PFSK-1 (cell line): ENCODE results near the gene ERC2.

ENCODE experiments used
- FOXP2 ChIP-seq: optimal IDR thresholded peaks from 2 replicates; pipeline ENCODE3; 2011; ENCODE audit warnings: borderline replicate concordance, control low read depth, inconsistent platforms; ENCODE audit not compliant: insufficient read depth; ENCODE audit errors: extremely low read length, extremely low read depth
- POLR2AphosphoS5 ChIP-seq: IDR thresholded peaks from 2 replicates; pipeline ENCODE4 v1.6.1; 2012; ENCODE audit warnings: low read depth, mild to moderate bottlenecking, control low read depth, low read length, moderate library complexity
- REST ChIP-seq, 2 experiments: IDR thresholded peaks; 2 replicates each; pipeline versions ENCODE4 v1.6.1 to v1.8.0; 2011 to 2012; ENCODE audit warnings: low read depth in 2 of 2, low read length in 2 of 2, control low read depth in 1 of 2, inconsistent platforms in 1 of 2, mild to moderate bottlenecking in 1 of 2, moderate library complexity in 1 of 2; ENCODE audit not compliant: insufficient read depth in 1 of 2
- SIN3A ChIP-seq: IDR thresholded peaks from 2 replicates; pipeline ENCODE4 v1.6.1; 2012; ENCODE audit warnings: mild to moderate bottlenecking, low read length, moderate library complexity, borderline replicate concordance; ENCODE audit not compliant: insufficient read depth
- TAF1 ChIP-seq: IDR thresholded peaks from 2 replicates; pipeline ENCODE4 v1.6.1; 2012; ENCODE audit warnings: low read length, control low read depth, borderline replicate concordance; ENCODE audit not compliant: insufficient read depth

The ERC2 gene

GRCh38 chr3:55875113-55875512 is 593.2 kb downstream of the ERC2 start:
- no peak for TF ChIP-seq TAF1

GRCh38 chr3:55873523-55874254 is 594.6 kb downstream of the ERC2 start:
- TF ChIP-seq POLR2AphosphoS5 (no peak), FOXP2 (no peak), REST (IDR thresholded peaks at IDR 0.05; ENCODE audit: insufficient read depth in 1 of 2, low read depth in 2 of 2, low read length in 2 of 2) (no peak), SIN3A (no peak), TAF1 (no peak)

- no peak for TF ChIP-seq SIN3A
- no peak for TF ChIP-seq TAF1
- TF ChIP-seq REST (IDR thresholded peaks at IDR 0.05; ENCODE audit: insufficient read depth in 1 of 2, low read depth in 2 of 2, low read length in 2 of 2), result no peak
- TF ChIP-seq POLR2AphosphoS5, result no peak
- TF ChIP-seq FOXP2, result no peak
Observed at GRCh38 chr3:55870594-55870993, 597.7 kb downstream of the ERC2 start.

- TF ChIP-seq TAF1, result no peak
- no peak for TF ChIP-seq FOXP2
- no peak for TF ChIP-seq REST (IDR thresholded peaks at IDR 0.05; ENCODE audit: insufficient read depth in 1 of 2, low read depth in 2 of 2, low read length in 2 of 2)
- TF ChIP-seq POLR2AphosphoS5, result no peak
- no peak for TF ChIP-seq SIN3A
Observed at GRCh38 chr3:55868347-55868746, 599.9 kb downstream of the ERC2 start.

- TF ChIP-seq POLR2AphosphoS5 (no peak), FOXP2 (no peak), TAF1 (no peak), REST (IDR thresholded peaks at IDR 0.05; ENCODE audit: insufficient read depth in 1 of 2, low read depth in 2 of 2, low read length in 2 of 2) (no peak), SIN3A (no peak)
Observed at GRCh38 chr3:55863028-55863427, 605.2 kb downstream of the ERC2 start.
